ENCODE data around the gene IPCEF1.

DNA sequence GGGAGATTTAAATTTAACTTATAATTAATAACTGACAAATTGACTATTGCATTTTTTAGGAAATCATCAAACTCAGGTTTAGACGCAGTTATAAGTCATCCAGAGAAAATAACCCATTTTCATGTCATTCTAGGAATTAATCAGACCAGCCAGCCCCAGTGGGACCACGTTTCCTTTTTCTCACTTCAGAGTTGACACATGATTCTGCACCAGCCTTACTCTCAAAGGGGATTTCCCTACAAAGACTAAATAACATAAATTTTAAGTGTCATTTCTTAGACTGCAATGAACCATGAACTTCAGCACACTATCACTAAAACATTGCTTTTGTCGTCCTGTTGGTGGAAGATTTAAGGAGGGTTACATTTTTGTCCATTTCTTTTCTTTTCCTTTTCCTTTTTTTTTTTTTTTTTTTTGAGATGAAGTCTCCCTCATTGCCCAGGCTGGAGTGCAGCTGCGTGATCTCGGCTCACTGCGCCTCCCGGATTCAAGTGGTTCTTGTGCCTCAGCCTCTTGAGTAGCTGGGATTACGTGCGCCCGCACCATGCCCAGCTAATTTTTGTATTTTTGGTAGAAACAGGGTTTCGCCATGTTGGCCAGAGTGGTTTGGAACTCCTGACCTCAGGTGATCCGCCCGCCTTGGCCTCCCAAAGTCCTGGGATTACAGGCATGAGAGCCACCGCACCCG, 3.6 kb downstream of the IPCEF1 start:
- TF ChIP-seq, protein P1, sequence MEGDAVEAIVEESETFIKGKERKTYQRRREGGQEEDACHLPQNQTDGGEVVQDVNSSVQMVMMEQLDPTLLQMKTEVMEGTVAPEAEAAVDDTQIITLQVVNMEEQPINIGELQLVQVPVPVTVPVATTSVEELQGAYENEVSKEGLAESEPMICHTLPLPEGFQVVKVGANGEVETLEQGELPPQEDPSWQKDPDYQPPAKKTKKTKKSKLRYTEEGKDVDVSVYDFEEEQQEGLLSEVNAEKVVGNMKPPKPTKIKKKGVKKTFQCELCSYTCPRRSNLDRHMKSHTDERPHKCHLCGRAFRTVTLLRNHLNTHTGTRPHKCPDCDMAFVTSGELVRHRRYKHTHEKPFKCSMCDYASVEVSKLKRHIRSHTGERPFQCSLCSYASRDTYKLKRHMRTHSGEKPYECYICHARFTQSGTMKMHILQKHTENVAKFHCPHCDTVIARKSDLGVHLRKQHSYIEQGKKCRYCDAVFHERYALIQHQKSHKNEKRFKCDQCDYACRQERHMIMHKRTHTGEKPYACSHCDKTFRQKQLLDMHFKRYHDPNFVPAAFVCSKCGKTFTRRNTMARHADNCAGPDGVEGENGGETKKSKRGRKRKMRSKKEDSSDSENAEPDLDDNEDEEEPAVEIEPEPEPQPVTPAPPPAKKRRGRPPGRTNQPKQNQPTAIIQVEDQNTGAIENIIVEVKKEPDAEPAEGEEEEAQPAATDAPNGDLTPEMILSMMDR (IDR thresholded peaks at IDR 0.05) = no peak
- TF ChIP-seq POLR2A (IDR thresholded peaks at IDR 0.05) = no peak
- TF ChIP-seq POLR2AphosphoS5 (IDR thresholded peaks at IDR 0.05) = no peak
- no peak for TF ChIP-seq EP300 (IDR thresholded peaks at IDR 0.05)

Data from suprapubic skin (tissue), 4 donors.